ENCODE measurements around the gene C3.

The C3 gene

DNA sequence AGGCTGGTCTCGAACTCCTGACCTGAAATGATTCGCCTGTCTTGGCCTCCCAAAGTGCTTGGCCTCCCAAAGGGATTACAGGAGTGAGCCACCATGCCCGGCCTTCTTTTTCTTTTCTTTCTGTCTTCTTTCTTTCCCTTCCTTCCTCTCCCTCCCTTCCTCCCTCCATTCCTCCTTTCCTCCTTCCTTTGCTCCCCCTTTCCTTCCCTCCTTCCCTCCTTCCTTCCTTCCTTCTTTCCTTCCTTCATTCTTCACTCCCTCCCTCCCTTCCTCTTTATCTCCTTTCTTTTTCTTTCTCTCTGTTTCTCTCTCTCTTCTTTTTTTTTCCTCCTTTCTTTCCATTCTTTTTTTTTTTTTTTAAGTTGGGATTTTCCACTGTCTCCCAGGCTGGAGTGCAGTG is 12.1 kb downstream of the C3 start:
- peaks cover 77% of the 10 kb centered on the region for H3K27me3 Mint-ChIP-seq
- no peaks in the 10 kb centered on the region for H3K9me3 Mint-ChIP-seq
- H3K4me3 Mint-ChIP-seq = no peak overlapping the region
- DNase-seq = no peak
- peaks cover 9% of the 10 kb centered on the region for H3K4me1 Mint-ChIP-seq
- H3K36me3 Mint-ChIP-seq = peaks cover 3% of the 10 kb centered on the region
- H3K27ac Mint-ChIP-seq = no peak overlapping the region
- CTCF ChIA-PET = interaction anchor here (0.6 kb wide), 1 partner anchor 34 kb away, joined by 3 read pairs; no protein-coding TSS in a partner anchor

- H3K36me3 Mint-ChIP-seq = peaks cover 3% of the 10 kb centered on the region
These were observed 12.8 kb downstream of the C3 start for GRCh38 chr19:6707658-6708018.

GRCh38 chr19:6707011-6707657 is 13.3 kb downstream of the C3 start:
- H3K27me3 Mint-ChIP-seq = peaks cover 76% of the 10 kb centered on the region
- H3K4me1 Mint-ChIP-seq = peaks cover 9% of the 10 kb centered on the region
- H3K27ac Mint-ChIP-seq = no peak overlapping the region
- H3K36me3 Mint-ChIP-seq = peaks cover 3% of the 10 kb centered on the region
- DNase-seq = no peak
- no peaks in the 10 kb centered on the region for H3K9me3 Mint-ChIP-seq
- CTCF ChIA-PET = no interaction called here
- H3K4me3 Mint-ChIP-seq = no peak overlapping the region

More at GRCh38 chr19:6707658-6708018, 12.8 kb downstream of the C3 start:
- H3K4me3 Mint-ChIP-seq = no peak overlapping the region
- DNase-seq = no peak
- H3K27ac Mint-ChIP-seq = no peak overlapping the region
- H3K9me3 Mint-ChIP-seq = no peaks in the 10 kb centered on the region
- CTCF ChIA-PET = interaction anchor here (0.6 kb wide), 1 partner anchor 34 kb away, joined by 3 read pairs; no protein-coding TSS in a partner anchor
- peaks cover 76% of the 10 kb centered on the region for H3K27me3 Mint-ChIP-seq
- peaks cover 9% of the 10 kb centered on the region for H3K4me1 Mint-ChIP-seq

- no peak overlapping the region for H3K4me3 Mint-ChIP-seq
- CTCF ChIA-PET = no interaction called here
- no peak for DNase-seq
- peaks cover 9% of the 10 kb centered on the region for H3K4me1 Mint-ChIP-seq
- peaks cover 3% of the 10 kb centered on the region for H3K36me3 Mint-ChIP-seq
- no peak overlapping the region for H3K27ac Mint-ChIP-seq
- H3K9me3 Mint-ChIP-seq = no peaks in the 10 kb centered on the region
- H3K27me3 Mint-ChIP-seq = peaks cover 75% of the 10 kb centered on the region
These were observed 13.9 kb downstream of the C3 start for GRCh38 chr19:6706633-6706958.

DNA sequence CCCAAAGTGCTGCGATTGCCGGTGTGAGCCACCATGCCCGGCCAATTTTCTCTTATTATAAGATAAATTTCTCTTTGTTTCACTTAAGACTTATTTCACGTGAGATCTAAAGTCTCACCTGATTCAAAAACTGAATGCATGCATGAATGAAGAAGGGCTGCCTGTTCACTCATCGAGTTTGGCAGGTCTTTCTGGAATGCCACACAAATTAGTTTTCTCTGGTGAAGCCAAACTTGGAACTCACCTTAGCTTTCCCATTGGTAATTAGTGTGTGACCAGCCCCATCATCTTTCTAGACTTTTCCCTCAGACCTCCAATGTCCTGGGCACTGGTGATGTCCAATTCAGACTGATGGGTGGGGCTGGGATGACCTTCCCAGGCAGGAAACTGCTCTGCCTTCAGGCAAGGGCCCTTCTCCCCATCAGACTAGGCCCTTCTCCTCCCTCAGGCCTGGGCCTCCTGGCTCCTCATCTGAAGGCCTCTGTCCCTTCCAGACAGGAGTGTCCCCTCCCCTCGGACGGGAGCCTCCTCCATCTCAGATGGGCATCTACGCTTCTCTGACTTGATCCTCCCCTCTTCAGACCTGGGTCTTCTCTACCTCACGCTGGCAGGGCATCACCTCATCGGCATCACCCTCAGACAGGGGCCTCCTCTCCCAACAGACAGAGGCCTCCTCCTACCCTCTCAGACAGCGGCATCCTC is 14.4 kb downstream of the C3 start:
- no peak overlapping the region for H3K4me3 Mint-ChIP-seq
- no peak overlapping the region for H3K27ac Mint-ChIP-seq
- CTCF ChIA-PET = no interaction called here
- peaks cover 9% of the 10 kb centered on the region for H3K4me1 Mint-ChIP-seq
- peaks cover 3% of the 10 kb centered on the region for H3K36me3 Mint-ChIP-seq
- no peak for DNase-seq
- H3K9me3 Mint-ChIP-seq = no peaks in the 10 kb centered on the region
- peaks cover 70% of the 10 kb centered on the region for H3K27me3 Mint-ChIP-seq

DNA sequence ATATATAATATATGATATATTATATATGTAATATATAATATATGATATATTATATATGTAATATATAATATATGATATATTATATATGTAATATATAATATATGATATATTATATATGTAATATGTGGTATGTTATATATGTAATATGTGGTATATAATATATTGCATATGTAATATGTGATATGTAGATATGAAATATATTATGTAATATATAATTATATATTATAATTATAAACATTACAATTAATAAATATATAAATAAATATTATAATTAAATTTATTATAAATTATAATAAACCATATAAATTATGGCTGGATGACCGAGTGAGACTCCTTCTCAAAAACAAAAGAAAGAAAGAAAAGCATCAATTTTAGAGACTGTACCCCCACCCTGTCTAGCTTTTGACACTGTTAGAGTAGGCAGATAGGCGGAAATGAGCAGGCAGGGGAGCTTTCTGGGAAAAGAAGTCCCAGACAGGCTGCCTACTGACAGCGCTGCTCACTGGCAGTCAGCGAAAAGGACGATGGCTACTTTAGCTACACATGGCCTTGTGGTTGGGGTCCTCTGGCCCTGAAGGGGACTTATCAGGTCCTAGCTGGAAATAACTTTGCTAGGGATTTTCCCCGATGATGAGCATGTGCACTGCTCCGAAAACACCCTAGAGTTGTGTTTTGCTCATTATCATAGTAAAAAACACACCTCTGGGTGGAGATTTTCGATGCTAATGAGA is 19.7 kb downstream of the C3 start:
- Mint-ChIP-seq H3K36me3 (peaks cover 1% of the 10 kb centered on the region), H3K4me1 (peaks cover 5% of the 10 kb centered on the region), H3K27ac (no peak overlapping the region), H3K9me3 (peaks cover 2% of the 10 kb centered on the region), H3K4me3 (no peak overlapping the region), H3K27me3 (peaks cover 38% of the 10 kb centered on the region)
- CTCF ChIA-PET = no interaction called here
- no peak for DNase-seq

GRCh38 chr19:6699935-6700334 is 20.5 kb downstream of the C3 start:
- H3K4me1 Mint-ChIP-seq = peaks cover 5% of the 10 kb centered on the region
- DNase-seq = no peak
- H3K36me3 Mint-ChIP-seq = peaks cover 1% of the 10 kb centered on the region
- H3K27me3 Mint-ChIP-seq = peaks cover 35% of the 10 kb centered on the region
- no peak overlapping the region for H3K27ac Mint-ChIP-seq
- CTCF ChIA-PET = no interaction called here
- no peak overlapping the region for H3K4me3 Mint-ChIP-seq
- H3K9me3 Mint-ChIP-seq = peaks cover 2% of the 10 kb centered on the region

- H3K9me3 Mint-ChIP-seq = peaks cover 2% of the 10 kb centered on the region
- DNase-seq = no peak
- no peak overlapping the region for H3K27ac Mint-ChIP-seq
- peaks cover 5% of the 10 kb centered on the region for H3K4me1 Mint-ChIP-seq
- peaks cover 32% of the 10 kb centered on the region for H3K27me3 Mint-ChIP-seq
- CTCF ChIA-PET = no interaction called here
- H3K36me3 Mint-ChIP-seq = peaks cover 1% of the 10 kb centered on the region
- H3K4me3 Mint-ChIP-seq = no peak overlapping the region
These were observed 23.2 kb downstream of the C3 start for GRCh38 chr19:6697291-6697690.

DNA sequence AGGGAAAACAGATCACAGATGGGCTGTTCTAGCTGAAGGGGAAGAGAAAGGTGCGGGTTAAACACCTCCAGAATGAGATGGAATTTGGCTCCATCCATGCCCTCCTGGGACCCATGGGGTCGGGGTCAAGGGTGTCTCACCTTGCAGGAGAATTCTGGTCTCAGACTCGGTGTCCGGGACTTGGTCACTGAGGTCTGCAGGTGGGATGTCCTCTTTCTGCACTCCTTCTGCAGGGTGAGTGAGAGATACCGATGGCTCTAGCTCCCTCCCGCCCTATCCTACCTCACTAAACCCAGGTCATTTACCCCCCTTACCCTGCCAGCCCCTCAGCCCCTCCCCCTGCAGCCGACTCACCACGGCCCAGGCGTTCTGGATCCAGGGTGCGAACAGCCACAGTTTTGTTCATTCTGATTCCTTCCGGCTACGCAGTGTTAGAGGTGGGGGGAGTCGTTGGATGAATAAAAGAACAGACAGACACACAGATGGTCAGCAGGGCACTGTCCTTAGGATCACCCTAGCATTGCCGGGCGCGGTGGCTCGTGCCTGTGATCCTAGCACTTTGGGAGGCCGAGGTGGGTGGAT is 24.1 kb downstream of the C3 start:
- no peak for DNase-seq
- Mint-ChIP-seq H3K4me1 (peaks cover 5% of the 10 kb centered on the region), H3K36me3 (peaks cover 1% of the 10 kb centered on the region), H3K4me3 (no peak overlapping the region), H3K27ac (no peak overlapping the region), H3K9me3 (peaks cover 2% of the 10 kb centered on the region), H3K27me3 (peaks cover 26% of the 10 kb centered on the region)
- CTCF ChIA-PET = no interaction called here

- no peak for DNase-seq
- Mint-ChIP-seq H3K4me3 (no peak overlapping the region), H3K27ac (no peak overlapping the region), H3K4me1 (peaks cover 5% of the 10 kb centered on the region), H3K9me3 (peaks cover under 1% of the 10 kb centered on the region), H3K36me3 (no peaks in the 10 kb centered on the region), H3K27me3 (peaks cover 24% of the 10 kb centered on the region)
- CTCF ChIA-PET = no interaction called here
These were observed 26.2 kb downstream of the C3 start for GRCh38 chr19:6694147-6694815.

DNA sequence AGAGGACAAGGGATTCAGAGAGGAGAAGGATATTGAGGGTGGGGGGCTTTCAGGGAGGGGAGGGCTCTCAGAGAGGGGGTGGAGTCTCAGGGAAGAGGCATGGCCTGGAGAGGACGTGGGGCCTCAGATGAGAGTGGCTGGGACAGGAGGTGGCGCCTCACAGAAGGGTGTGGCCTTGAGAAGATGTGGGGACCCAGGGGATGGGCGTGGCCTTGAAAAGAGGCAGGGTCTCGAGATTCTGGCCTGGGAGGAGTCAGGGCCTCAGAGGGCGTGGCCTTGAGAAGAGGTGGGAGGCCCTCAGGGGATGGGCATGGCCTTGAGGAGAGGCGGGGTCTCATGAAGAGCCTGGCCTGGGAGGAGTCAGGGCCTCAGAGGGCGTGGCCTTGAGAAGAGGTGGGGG is 26.8 kb downstream of the C3 start:
- Mint-ChIP-seq H3K27ac (no peak overlapping the region), H3K4me1 (peaks cover 5% of the 10 kb centered on the region), H3K4me3 (no peak overlapping the region), H3K27me3 (peaks cover 22% of the 10 kb centered on the region), H3K9me3 (peaks cover 2% of the 10 kb centered on the region), H3K36me3 (no peaks in the 10 kb centered on the region)
- DNase-seq = no peak
- CTCF ChIA-PET = no interaction called here

- H3K9me3 Mint-ChIP-seq = peaks cover 3% of the 10 kb centered on the region
- no peaks in the 10 kb centered on the region for H3K36me3 Mint-ChIP-seq
- H3K27me3 Mint-ChIP-seq = peaks cover 22% of the 10 kb centered on the region
- no peak for DNase-seq
- CTCF ChIA-PET = no interaction called here
- H3K4me1 Mint-ChIP-seq = peaks cover 5% of the 10 kb centered on the region
- no peak overlapping the region for H3K27ac Mint-ChIP-seq
- no peak overlapping the region for H3K4me3 Mint-ChIP-seq
These were observed 27.4 kb downstream of the C3 start for GRCh38 chr19:6693056-6693471.

- Mint-ChIP-seq H3K27ac (no peak overlapping the region), H3K36me3 (no peaks in the 10 kb centered on the region), H3K27me3 (peaks cover 15% of the 10 kb centered on the region), H3K4me1 (peaks cover under 1% of the 10 kb centered on the region), H3K9me3 (peaks cover 3% of the 10 kb centered on the region), H3K4me3 (no peak overlapping the region)
- no peak for DNase-seq
- CTCF ChIA-PET = no interaction called here
These were observed 28.4 kb downstream of the C3 start for GRCh38 chr19:6692027-6692426.

DNA sequence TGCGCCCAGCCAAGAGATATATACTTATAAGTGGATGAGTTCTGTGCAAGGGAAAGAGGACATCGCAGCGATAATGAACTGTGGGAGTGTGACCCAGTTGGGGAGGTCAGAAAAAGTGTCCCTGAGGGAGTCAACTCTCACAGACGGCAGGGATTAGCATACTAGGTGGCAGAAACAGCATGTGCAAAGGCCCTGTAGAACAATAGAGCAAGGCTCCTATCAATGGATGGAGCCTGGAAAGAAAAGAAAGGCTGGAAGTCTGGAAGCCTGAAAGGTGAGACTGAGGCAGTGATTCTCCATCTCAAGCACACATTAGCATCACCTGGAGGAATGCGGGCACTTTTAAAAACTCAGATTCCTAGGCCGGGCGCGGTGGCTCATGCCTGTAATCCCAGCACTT is 29.1 kb downstream of the C3 start:
- no peak for DNase-seq
- no peaks in the 10 kb centered on the region for H3K4me1 Mint-ChIP-seq
- peaks cover 3% of the 10 kb centered on the region for H3K9me3 Mint-ChIP-seq
- peaks cover 15% of the 10 kb centered on the region for H3K27me3 Mint-ChIP-seq
- CTCF ChIA-PET = no interaction called here
- no peaks in the 10 kb centered on the region for H3K36me3 Mint-ChIP-seq
- no peak overlapping the region for H3K4me3 Mint-ChIP-seq
- H3K27ac Mint-ChIP-seq = no peak overlapping the region
